OCI-LY7 (cell line): ENCODE results near the gene TESK1. TPM values are rescaled to one million over a fixed set of nuclear protein-coding genes. Genes with fewer than 3 reads are reported as not detected.

Experiments
- Bru-seq: library from RNA; stranded (reverse); fragments of 400-500 nt; gene quantifications from one replicate; lab custom pipeline; 2021; lab: Mats Ljungman, UMichigan
- BruChase-seq, 2 experiments: library from RNA; stranded (reverse); fragments of 400-500 nt; gene quantifications; one replicate each; lab custom pipeline; 2021; lab: Mats Ljungman, UMichigan
- BruUV-seq: library from RNA; stranded (reverse); fragments of 400-500 nt; replicated peaks from 2 replicates; lab custom pipeline; 2021; lab: Mats Ljungman, UMichigan
- CTCF ChIA-PET: fragments of 300-600 bp; sonication (Branson Sonifier 250); formaldehyde crosslinking; loops from one replicate; lab custom pipeline; 2022; ENCODE audit warnings: antibody characterized with exemption; ENCODE audit not compliant: unreplicated experiment; lab: Charles Lee
- POLR2A ChIA-PET: fragments of 300-600 bp; sonication (Branson Sonifier 250); formaldehyde crosslinking; loops from one replicate; lab custom pipeline; 2022; ENCODE audit warnings: antibody characterized with exemption; lab: Charles Lee
- DNase-seq: peaks from one replicate; pipeline ENCODE4 v3.0.0-alpha.2; 2015; ENCODE audit warnings: low spot score
- H2AFZ ChIP-seq: fragments of 200-600 bp; sonication (generic), shearing (Covaris generic); 2 replicates; pipeline ENCODE4 v1.6.1; 2014; ENCODE audit warnings: mild to moderate bottlenecking, antibody characterized with exemption, low read length, moderate library complexity
- H3K27ac ChIP-seq: fragments of 200-600 bp; sonication (generic); 2 replicates; pipeline ENCODE4 v1.5.1; 2014; ENCODE audit warnings: mixed run types, low read depth, mild to moderate bottlenecking, moderate library complexity, low read length, inconsistent platforms; ENCODE audit not compliant: poor library complexity, severe bottlenecking
- H3K36me3 ChIP-seq: fragments of 200-600 bp; sonication (generic); 2 replicates; pipeline ENCODE4 v1.6.1; 2014; ENCODE audit warnings: mild to moderate bottlenecking, antibody characterized with exemption, low read length, moderate library complexity, mixed read lengths; ENCODE audit not compliant: insufficient read depth
- H3K4me1 ChIP-seq: fragments of 200-600 bp; sonication (generic); 2 replicates; pipeline ENCODE4 v1.5.1; 2014; ENCODE audit warnings: mild to moderate bottlenecking, low read length; ENCODE audit not compliant: insufficient read depth, poor library complexity, severe bottlenecking
- H3K4me2 ChIP-seq: fragments of 200-600 bp; sonication (generic); 2 replicates; pipeline ENCODE4 v1.6.1; 2014; ENCODE audit warnings: mild to moderate bottlenecking, low read length
- H3K4me3 ChIP-seq: fragments of 200-600 bp; sonication (generic); 2 replicates; pipeline ENCODE4 v1.5.1; 2014; ENCODE audit warnings: mild to moderate bottlenecking, low read depth, low read length; ENCODE audit not compliant: poor library complexity, severe bottlenecking
- H3K79me2 ChIP-seq: fragments of 200-600 bp; sonication (generic); 2 replicates; pipeline ENCODE4 v1.6.1; 2016; ENCODE audit warnings: low read depth, mild to moderate bottlenecking, low read length, moderate library complexity, mixed read lengths; ENCODE audit not compliant: insufficient read depth
- H3K9me2 ChIP-seq: fragments of 200-600 bp; sonication (generic); 2 replicates; pipeline ENCODE4 v1.6.1; 2016; ENCODE audit warnings: mild to moderate bottlenecking, low read length, mixed read lengths; ENCODE audit not compliant: insufficient read depth
- H3K9me3 ChIP-seq: fragments of 200-600 bp; sonication (generic); 2 replicates; pipeline ENCODE4 v1.6.1; 2014; ENCODE audit warnings: mild to moderate bottlenecking, mixed run types, low read length, mixed read lengths
- H4K20me1 ChIP-seq: fragments of 200-600 bp; sonication (generic); 2 replicates; pipeline ENCODE4 v1.6.1; 2014; ENCODE audit warnings: mild to moderate bottlenecking, antibody characterized with exemption, low read length, moderate library complexity, mixed read lengths; ENCODE audit not compliant: insufficient read depth
- CTCF ChIP-seq: fragments of 200-600 bp; sonication (generic); conservative IDR thresholded peaks from 2 replicates; pipeline ENCODE4 v1.5.1; 2014; ENCODE audit warnings: mild to moderate bottlenecking, antibody characterized with exemption, low read length, moderate library complexity, mixed read lengths
- EZH2phosphoT487 ChIP-seq: fragments of 200-600 bp; sonication (generic); IDR thresholded peaks from 2 replicates; pipeline ENCODE4 v1.6.1; 2018; ENCODE audit warnings: low read depth, borderline replicate concordance, mild to moderate bottlenecking, mixed run types, antibody characterized with exemption, low read length, moderate library complexity, mixed read lengths
- intact Hi-C: fragments of 100-400 bp; cut with micrococcal nuclease; formaldehyde crosslinking; loops from one replicate; pipeline ENCODE4 v1.10.0; 2022; ENCODE audit not compliant: unreplicated experiment
- long read RNA-seq: library from polyadenylated mRNA; stranded (forward); transcript quantifications from one replicate; pipeline ENCODE4 v2.0.0, GENCODE V29; 2022
- total RNA-seq, 2 experiments: library from RNA; depleted of rRNA in 1 of 2; stranded (reverse); fragments of >200 nt in 1 of 2; shearing (Covaris generic) in 1 of 2; gene quantifications; 2 replicates each; pipeline ENCODE4 v1.2.3, GENCODE V29; 2014 to 2022

Gene TESK1
- total RNA-seq (2014; rRNA removed; shearing (Covaris generic)), result 15.0 and 18.3 TPM in 2 replicates
- 36.9 and 42.2 TPM in 2 replicates for total RNA-seq (2022)
- Bru-seq, nascent RNA, result percentile 53 among the genes with signal in this experiment
- BruChase-seq, experiment 1, labeled RNA remaining after a 6-hour chase, result percentile 52 among the genes with signal in this experiment
- BruChase-seq, experiment 2, labeled RNA remaining after a 2-hour chase, result percentile 62 among the genes with signal in this experiment
- long read RNA-seq, transcript TESK1-201 (10 exons, 2,421 nt), result major isoform, 10 of 26 reads
- long read RNA-seq, partial matches to known transcripts, result 13 of 26 reads
- long read RNA-seq, other reads (novel, unspliced or antisense), result 1 of 26 reads

GRCh38 chr9:35604578-35605350, at the start of gene TESK1:
TSS of gene TESK1 (plus strand) at chr9:35605262. CDS start at chr9:35605620, 358 bp downstream.
- Histone ChIP-seq H3K79me2 (peaks cover 15% of the 10 kb centered on the region), H2AFZ (peak within 1 kb of the TSS; percentile 56; the same call in 1 of the 2 replicates), H3K36me3 (peaks cover 32% of the 10 kb centered on the region), H3K4me2 (peak within 1 kb of the TSS; percentile 95), H3K9me3 (no peaks in the 10 kb centered on the region), H3K4me3 (peak within 1 kb of the TSS; percentile 90), H3K9me2 (no peaks in the 10 kb centered on the region), H3K27ac (peak within 1 kb of the TSS; percentile 79), H4K20me1 (no peaks in the 10 kb centered on the region), H3K4me1 (peaks cover 22% of the 10 kb centered on the region)
- ChIA-PET POLR2A (interaction anchor here (0.6 to 2.1 kb wide), 6 partner anchors 13 to 161 kb away, joined by 3 to 9 read pairs (median 6); partner anchors contain the start of genes CCDC107, CD72 and RMRP), CTCF (interaction anchor here (1.0 to 1.9 kb wide), 2 partner anchors 43 to 54 kb away, joined by 3 to 6 read pairs; no protein-coding TSS in a partner anchor)
- peak; percentile 91 for DNase-seq
- intact Hi-C loops, result loop anchor here (1.0 to 10.0 kb wide), 4 partner anchors 45 to 530 kb away; partner anchors contain the start of genes CCDC107, CREB3, FANCG and RMRP
- no peak for TF ChIP-seq CTCF
- TF ChIP-seq EZH2phosphoT487, result no peak
- BruUV-seq, result no TSS peak

GRCh38 chr9:35555881-35556280, 49.2 kb upstream of the TESK1 start:
- Histone ChIP-seq H3K27ac (no peak overlapping the region), H3K79me2 (no peaks in the 10 kb centered on the region), H3K4me1 (peaks cover 3% of the 10 kb centered on the region), H3K9me3 (no peaks in the 10 kb centered on the region), H4K20me1 (no peaks in the 10 kb centered on the region), H3K36me3 (no peaks in the 10 kb centered on the region), H3K9me2 (no peaks in the 10 kb centered on the region), H2AFZ (no peak overlapping the region), H3K4me3 (no peak overlapping the region), H3K4me2 (no peak overlapping the region)
- DNase-seq, result no peak
- TF ChIP-seq EZH2phosphoT487, result no peak
- TF ChIP-seq CTCF, result no peak
- CTCF ChIA-PET, result no interaction called here
- POLR2A ChIA-PET, result no interaction called here
- no TSS peak for BruUV-seq
- intact Hi-C loops, result loop anchor here (2.0 kb wide), 1 partner anchor 439 kb away; no protein-coding TSS in a partner anchor
